Measurements from ENCODE around the gene KLK12.

KLK12 gene

DNA sequence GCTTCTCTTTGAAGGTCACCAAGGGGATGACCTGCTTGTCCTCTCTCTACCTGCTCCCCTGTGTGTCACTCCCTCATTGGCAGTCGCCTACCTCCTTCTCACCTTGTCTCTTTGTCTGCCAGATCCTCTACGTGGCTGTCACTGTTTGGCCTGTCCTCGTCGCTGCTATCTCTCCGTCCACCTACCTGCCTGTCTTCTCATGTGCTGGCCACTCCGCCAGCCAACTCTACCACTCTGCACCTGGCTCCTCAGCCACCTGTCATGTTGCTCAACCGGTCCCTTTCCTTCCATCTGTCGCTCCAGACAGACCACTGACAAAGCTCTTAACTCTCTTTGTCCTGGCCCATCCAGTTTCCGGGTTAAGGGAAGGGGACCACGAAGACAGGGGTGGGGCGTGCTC lies at the start of gene KLK12:
KLK12 (minus strand) TSS at position 299 of the 400 bp plus-strand sequence. CDS start 381 bp downstream, outside the sequence.
- DNase-seq, result no peak

- DNase-seq, result no peak
These were observed 49.7 kb upstream of the KLK12 start for GRCh38 chr19:51084505-51084904.

- no peak for DNase-seq
These were observed 49.0 kb upstream of the KLK12 start for GRCh38 chr19:51083783-51084182.

DNA sequence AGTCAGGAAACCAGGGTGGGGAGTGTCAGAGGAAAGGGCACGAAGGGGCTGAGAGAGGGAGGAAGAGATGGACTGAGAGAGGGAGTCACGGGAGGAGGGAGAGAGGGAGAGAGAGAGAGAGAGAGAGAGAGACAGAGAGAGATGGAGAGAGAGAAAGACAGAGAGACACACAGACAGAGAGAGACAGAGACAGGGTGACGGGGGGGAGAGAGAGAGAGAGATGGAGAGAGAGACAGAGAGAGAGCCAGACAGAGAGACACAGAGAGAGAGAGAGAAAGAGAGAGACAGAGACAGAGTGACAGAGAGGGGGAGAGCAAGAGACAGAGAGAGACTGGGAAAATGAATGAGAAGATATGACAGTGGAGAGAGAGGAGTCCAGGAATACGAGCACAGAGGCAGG lies 48.4 kb upstream of the KLK12 start:
- no peak for DNase-seq

DNA sequence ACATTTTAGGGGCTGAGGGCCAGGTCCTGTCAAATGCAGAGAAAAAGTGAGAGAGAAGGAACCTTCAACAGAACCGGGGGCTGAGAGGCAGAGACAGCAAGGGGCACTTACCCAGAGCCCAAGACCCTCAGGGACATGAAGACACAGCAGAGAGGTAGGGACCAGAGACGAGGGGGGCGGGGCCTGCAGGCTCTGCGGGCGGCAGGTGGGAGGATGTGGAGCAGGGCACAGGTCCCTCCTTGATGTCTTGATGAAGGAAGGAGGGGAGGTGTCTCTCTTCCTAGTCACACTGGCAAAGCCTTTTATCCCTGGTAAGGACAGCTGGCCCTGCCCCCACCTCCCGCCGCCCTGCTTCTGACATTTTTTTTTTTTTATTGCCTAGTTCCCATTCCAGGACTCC lies 47.8 kb upstream of the KLK12 start, which contains the start of gene KLK14:
KLK14 (minus strand) TSS at position 277 of the 400 bp plus-strand sequence; CDS start at position 4, 273 bp downstream.
- no peak for DNase-seq

DNA sequence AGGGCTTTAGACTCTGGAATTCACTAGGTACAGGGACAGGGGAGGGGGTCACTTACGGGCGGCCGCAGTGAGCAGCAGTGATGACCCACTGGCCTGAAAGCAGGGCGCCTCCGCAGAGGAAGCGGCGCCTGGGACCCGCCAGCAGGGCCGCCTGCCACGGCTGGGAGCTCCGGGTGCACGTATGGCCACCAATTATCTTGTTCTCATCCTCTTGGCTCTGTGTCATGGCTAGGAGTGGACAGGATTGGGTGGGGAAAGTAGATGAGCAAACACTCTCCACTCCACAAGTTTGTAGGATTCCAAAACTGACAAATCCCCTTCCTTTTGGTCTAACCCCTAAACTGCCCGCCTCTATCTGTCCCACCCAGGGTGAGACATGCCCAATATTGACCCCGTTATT lies 46.7 kb upstream of the KLK12 start:
- DNase-seq, result no peak

DNA sequence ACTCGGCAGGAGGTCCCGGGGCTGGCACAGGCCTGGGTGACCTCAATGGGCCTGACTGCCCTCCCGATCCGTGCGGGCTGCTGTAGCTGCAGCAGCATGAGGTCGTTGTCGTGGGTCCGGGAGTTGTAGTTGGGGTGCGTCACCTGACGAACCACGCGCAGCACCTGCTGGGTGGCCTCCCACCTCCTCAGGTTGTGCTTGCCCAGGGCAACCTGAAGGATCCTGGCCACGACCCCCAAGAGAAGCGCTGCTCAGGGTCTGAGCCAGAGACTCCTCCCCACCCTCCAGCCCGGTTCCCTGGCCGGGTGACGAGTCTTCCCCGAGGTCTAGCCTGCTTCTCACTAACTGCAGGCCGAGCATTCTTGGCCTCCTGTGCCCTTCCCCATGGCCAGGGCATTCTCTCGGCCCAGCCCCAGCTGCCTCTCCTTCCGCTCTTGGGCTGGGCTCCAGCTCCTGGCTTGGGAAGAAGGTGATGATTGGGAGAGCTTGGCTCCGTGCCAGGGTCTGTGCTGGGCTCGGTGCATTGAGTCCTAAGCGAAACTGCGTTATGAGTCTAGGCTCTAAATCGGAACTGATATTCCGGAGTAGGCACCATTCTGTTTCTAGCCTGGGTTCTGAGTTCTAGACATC lies 44.8 kb upstream of the KLK12 start:
- no peak for DNase-seq

GRCh38 chr19:51078731-51079130 lies 43.9 kb upstream of the KLK12 start:
- DNase-seq, result no peak

DNA sequence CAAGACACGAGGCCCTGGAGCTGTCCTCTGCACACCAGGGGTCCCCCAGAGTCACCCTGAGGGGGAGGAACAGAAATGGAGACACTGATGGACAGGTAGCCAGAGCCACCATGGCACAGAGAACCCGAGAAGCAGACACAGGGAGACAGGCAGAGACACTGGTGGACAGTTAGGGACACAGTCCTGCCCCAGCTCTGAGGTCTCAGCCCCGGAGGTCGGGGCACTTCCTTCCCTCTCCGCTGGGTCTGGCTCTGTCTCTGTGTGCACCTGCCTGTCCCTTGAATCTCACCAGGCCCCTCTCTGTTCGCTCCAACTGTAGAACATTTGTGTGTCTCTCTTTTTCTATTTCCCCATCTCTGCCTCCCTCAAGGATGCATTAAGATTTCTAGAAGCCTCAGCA lies 43.3 kb upstream of the KLK12 start:
- no peak for DNase-seq

GRCh38 chr19:51076631-51077213 lies 41.9 kb upstream of the KLK12 start:
- no peak for DNase-seq

DNA sequence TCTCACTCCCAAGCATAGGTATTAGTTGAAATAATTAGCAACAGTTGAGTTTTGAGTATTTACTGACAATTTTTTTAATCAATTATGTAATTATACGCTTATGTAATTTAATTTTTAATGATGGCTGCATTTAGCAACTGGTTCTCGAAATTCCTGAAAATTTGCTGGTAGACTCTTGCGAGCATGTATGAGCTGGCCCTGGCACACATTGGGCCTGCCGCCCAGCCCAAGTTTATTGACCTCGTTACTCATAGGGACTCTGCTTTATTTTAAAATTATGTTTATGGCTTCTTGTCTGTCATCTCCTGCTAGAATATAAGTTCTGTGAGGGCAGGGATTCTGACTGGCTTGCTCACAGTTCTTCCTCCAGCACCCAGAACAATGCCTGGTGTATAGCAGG lies 41.2 kb upstream of the KLK12 start:
- DNase-seq, result no peak

GRCh38 chr19:51071095-51071405 lies 36.2 kb upstream of the KLK12 start:
- DNase-seq, result no peak

DNA sequence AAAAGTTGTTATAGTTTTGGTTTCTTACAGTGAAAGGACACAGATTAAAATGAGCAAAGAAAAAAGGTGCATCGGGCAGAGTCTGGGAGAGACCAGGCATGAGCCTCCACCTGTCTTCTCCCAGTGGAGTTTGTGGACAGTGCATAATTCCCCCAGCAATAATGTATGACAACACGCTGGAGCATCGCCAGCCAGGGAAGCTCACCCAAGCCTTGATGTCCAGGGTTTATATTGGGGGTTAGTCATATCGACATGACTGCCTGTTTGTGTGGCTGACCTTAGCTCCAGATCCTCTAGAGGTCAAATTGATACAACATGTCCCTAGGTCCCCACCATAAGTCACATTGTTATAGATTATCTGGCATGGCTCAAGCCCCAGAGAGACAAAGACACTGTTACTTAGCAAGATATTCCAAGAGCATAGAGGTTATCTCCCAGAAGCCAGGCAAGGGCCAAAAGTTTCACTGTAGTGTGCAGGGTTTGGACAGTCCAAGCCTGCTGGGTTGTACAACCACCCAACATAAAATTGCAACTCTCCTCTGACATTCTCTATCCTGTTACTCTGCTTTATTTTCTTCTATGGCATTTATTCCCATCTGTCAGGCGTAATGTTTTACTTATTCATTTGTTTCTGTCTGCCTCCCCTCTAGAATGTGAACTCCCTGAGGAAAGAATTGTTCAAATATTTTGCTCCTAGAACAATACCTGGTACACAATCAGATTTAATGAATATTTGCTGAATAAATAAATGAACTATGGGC lies 35.7 kb upstream of the KLK12 start:
- DNase-seq, result no peak

- DNase-seq, result no peak
These were observed 31.8 kb upstream of the KLK12 start for GRCh38 chr19:51066393-51067186.

DNA sequence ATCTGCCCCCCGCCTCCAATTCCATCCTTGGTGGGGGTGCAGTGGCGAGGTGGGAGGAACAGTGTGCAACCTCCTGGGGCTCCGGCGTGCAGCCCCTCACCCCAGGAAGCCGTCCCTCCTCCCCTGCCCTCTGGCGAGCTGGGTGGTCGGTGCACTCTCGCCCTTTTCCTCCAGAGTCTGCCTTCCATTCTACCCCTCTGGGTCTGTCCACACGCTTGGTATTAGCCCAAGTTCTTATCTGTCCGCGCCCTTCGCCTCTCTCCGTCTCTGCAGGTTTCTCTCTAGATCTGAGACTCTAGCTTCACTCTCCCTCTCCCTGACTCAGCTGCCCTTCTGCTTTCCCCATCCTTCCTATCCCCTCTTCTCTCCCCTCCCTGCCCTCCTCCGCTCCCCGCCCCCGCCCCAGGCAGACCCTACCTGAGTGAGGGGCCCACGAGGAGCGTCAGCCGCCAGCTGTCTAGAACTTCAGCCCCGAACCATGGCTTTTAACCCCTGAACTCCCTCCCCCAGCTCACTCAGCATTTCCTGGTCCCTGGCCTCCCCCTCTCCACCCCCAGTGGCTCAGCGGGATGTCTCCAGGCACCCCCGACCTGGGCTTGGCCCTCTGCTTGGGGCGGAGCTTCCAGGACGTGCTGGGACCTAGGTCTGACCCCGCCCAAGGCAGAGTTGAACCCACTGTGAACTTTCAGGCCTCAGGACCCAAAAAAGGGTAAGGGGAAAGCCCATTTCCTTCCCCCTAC lies 30.6 kb upstream of the KLK12 start:
- no peak for DNase-seq

GRCh38 chr19:51064534-51065220 lies 29.9 kb upstream of the KLK12 start, which contains the start of gene KLK13:
Gene KLK13 (minus strand): TSS chr19:51065092. CDS start chr19:51065067, 25 bp downstream.
- no peak for DNase-seq

- no peak for DNase-seq
These were observed 28.9 kb upstream of the KLK12 start for GRCh38 chr19:51063664-51064063.

- DNase-seq, result no peak
These were observed 26.2 kb upstream of the KLK12 start for GRCh38 chr19:51060973-51061372.

DNA sequence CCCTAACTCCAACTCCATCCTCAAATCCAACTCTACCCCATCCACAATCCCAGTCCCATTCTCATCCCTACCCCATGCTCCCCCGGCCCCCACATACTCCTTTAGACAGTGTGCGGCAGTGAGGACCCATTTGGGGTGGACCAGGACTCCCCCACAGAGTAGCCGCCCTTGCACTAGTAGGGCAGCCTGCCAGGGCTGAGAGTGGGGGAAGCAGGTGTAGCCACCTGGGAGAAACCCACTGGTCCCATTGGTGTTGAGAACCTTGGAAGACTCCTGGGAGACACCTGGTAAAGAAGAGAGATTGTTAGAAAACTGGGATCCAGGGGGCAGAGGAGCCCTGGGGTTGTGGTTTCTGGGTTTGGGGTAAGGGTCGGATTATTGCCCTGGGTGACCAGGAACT lies 25.5 kb upstream of the KLK12 start:
- no peak for DNase-seq

GRCh38 chr19:51059715-51060114 lies 24.9 kb upstream of the KLK12 start:
- DNase-seq, result no peak

DNA sequence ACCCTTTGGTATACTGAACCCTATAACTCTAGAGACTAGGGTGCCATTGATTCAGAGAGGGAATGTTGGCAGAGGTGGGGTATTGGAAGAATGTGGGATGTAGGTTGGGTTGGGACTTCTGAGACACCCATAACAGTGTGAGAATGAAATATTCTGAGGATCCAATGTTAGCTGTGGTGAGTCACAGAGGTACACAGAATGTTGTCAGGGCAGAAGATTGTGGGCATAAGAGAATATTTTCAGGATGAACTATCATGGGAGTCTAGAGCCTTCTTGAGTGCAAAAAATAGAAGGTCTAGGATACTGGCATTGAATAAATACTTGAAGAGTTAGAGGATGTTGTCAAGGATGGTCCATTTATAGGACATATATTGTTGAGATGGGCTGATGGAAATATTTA lies 21.1 kb upstream of the KLK12 start:
- no peak for DNase-seq

- no peak for DNase-seq
These were observed 12.2 kb upstream of the KLK12 start for GRCh38 chr19:51047031-51047335.
